DND-41 (cell line): Measurements from ENCODE around the gene ARID5A.

Source experiments
- CTCF ChIP-seq: IDR thresholded peaks from 2 replicates; pipeline ENCODE4 v1.5.1; 2012; ENCODE audit warnings: borderline replicate concordance, low read length, moderate library complexity, mild to moderate bottlenecking; ENCODE audit not compliant: poor library complexity, severe bottlenecking; ENCODE audit errors: extremely low read depth
- EZH2 ChIP-seq: IDR thresholded peaks from 3 replicates; pipeline ENCODE4 v1.6.1; 2012; ENCODE audit warnings: borderline replicate concordance, low read depth, mild to moderate bottlenecking, moderate library complexity, low read length, inconsistent platforms; ENCODE audit not compliant: severe bottlenecking

GRCh38 chr2:96529376-96530143 is 7.0 kb upstream of the ARID5A start:
- TF ChIP-seq CTCF, result no peak
- TF ChIP-seq EZH2, result no peak
